Gastrocnemius medialis (tissue), 4 donors: Measurements from ENCODE around the gene DMKN. TPM values are rescaled to one million over a fixed set of nuclear protein-coding genes. Genes with fewer than 3 reads are reported as not detected.

Experiments
- ATAC-seq, 2 donors: fragments of 150-250 bp; one replicate each; pipeline ENCODE4 v1.9.1; 2016
- DNase-seq, 2 donors: peaks; one replicate each; pipeline ENCODE4 v3.0.0-alpha.2; 2019
- H3K27ac ChIP-seq, 4 donors: fragments of 200-600 bp; sonication (generic); 1 replicate in 1 of 4; 2 replicates in 3 of 4; pipeline ENCODE4 v1.5.1; 2016 to 2018; ENCODE audit warnings: mild to moderate bottlenecking in 2 of 4, moderate library complexity in 1 of 4
- H3K27me3 ChIP-seq, 3 donors: fragments of 200-600 bp; sonication (generic) in 2 of 3; 1 replicate in 1 of 3; 2 replicates in 2 of 3; pipeline versions ENCODE4 v1.5.1 to v1.6.0; 2016 to 2019; ENCODE audit warnings: mild to moderate bottlenecking in 1 of 3, moderate library complexity in 1 of 3
- H3K36me3 ChIP-seq, 2 donors: fragments of 200-600 bp; sonication (generic) in 1 of 2; one replicate each; pipeline ENCODE4 v1.5.1; 2017 to 2018
- H3K4me1 ChIP-seq, 2 donors: fragments of 200-600 bp; sonication (generic) in 1 of 2; one replicate each; pipeline ENCODE4 v1.5.1; 2016 to 2017; ENCODE audit warnings: mild to moderate bottlenecking in 2 of 2
- H3K4me3 ChIP-seq, 4 donors: fragments of 200-600 bp; sonication (generic) in 3 of 4; 1 replicate in 1 of 4; 2 replicates in 3 of 4; pipeline ENCODE4 v1.5.1; 2016 to 2019; ENCODE audit warnings: mild to moderate bottlenecking in 2 of 4
- H3K9me3 ChIP-seq, 3 donors: fragments of 200-600 bp; sonication (generic) in 2 of 3; 1 replicate in 1 of 3; 2 replicates in 2 of 3; pipeline ENCODE4 v1.5.1; 2016 to 2019
- POLR2A ChIP-seq, 2 donors: fragments of 450-650 bp; IDR thresholded peaks; one replicate each; pipeline ENCODE4 v1.6.1; 2017; ENCODE audit warnings: antibody characterized with exemption in 2 of 2, mild to moderate bottlenecking in 2 of 2, moderate library complexity in 2 of 2
- in situ Hi-C, 4 donors: fragments of 200-750 bp; cut with MboI; loops; one replicate each; pipeline versions ENCODE4 v1.15.0 to v1.8.0; 2017; ENCODE audit warnings: low sequenced_read_pairs in 4 of 4
- intact Hi-C: fragments of 100-400 bp; cut with DNase I; formaldehyde crosslinking; loops from one replicate; pipeline ENCODE4 v1.15.1; 2023; ENCODE audit warnings: low total_unique reads
- total RNA-seq, 4 donors: library from RNA; depleted of rRNA; stranded (reverse); fragments of >200 nt; gene quantifications; one replicate each; pipeline versions ENCODE4 v1.1.0 to v1.2.3, GENCODE V29; 2016
- TF ChIP-seq, protein P1 (sequence below), 5 experiments: fragments of 450-650 bp in 3 of 5; fragments of 200-600 bp in 2 of 5; sonication (generic) in 2 of 5; IDR thresholded peaks in 4 of 5; conservative IDR thresholded peaks in 1 of 5; 1 replicate in 4 of 5; 2 replicates in 1 of 5; pipeline ENCODE4 v1.5.1; 2016 to 2019; ENCODE audit warnings: antibody characterized with exemption in 5 of 5, mild to moderate bottlenecking in 3 of 5, moderate library complexity in 3 of 5

Gene DMKN
- total RNA-seq, 4 donors from 2014 or later = 0.89 TPM; not detected in 3

DNA sequence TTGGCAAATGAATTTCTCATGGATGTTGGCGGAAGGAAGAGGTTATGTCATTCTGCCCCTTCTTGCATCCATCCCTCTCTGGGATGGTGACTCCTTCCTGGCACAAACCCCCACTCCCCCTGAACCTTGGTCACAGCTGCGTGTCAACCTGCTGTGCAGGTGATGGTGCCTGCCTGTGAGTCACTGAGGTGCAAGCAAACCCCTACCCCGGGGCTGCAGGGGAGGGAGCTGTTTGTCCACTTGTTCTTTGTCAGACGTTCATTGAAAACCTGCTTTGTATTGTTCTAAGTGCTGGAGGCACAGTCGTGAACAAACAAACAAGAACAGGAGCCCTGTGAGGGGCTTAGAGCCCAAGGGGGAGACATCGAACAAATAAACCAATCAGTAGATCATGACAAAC, 17.8 kb upstream of the DMKN start:
- Histone ChIP-seq H3K36me3 (no peaks in the 10 kb centered on the region), H3K27me3 (peaks cover 33 to 65% (median 50%) of the 10 kb centered on the region in 3 donors), H3K27ac (no peak overlapping the region), H3K4me3 (no peak overlapping the region), H3K9me3 (no peaks in the 10 kb centered on the region), H3K4me1 (no peaks in the 10 kb centered on the region)
- intact Hi-C loops = no loop called here
- no peak for DNase-seq
- no peak for TF ChIP-seq POLR2A (IDR thresholded peaks at IDR 0.05)
- TF ChIP-seq, protein P1, sequence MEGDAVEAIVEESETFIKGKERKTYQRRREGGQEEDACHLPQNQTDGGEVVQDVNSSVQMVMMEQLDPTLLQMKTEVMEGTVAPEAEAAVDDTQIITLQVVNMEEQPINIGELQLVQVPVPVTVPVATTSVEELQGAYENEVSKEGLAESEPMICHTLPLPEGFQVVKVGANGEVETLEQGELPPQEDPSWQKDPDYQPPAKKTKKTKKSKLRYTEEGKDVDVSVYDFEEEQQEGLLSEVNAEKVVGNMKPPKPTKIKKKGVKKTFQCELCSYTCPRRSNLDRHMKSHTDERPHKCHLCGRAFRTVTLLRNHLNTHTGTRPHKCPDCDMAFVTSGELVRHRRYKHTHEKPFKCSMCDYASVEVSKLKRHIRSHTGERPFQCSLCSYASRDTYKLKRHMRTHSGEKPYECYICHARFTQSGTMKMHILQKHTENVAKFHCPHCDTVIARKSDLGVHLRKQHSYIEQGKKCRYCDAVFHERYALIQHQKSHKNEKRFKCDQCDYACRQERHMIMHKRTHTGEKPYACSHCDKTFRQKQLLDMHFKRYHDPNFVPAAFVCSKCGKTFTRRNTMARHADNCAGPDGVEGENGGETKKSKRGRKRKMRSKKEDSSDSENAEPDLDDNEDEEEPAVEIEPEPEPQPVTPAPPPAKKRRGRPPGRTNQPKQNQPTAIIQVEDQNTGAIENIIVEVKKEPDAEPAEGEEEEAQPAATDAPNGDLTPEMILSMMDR (IDR thresholded peaks at IDR 0.05 in 4 of 5, conservative IDR thresholded peaks at IDR 0.05 in 1 of 5) = no peak
- in situ Hi-C loops = loop anchor here in 1 of 4 donors (25.0 kb wide), 1 partner anchor 181 kb away; the partner anchor contains the start of genes KMT2B and ZBTB32
- ATAC-seq = no peak

DNA sequence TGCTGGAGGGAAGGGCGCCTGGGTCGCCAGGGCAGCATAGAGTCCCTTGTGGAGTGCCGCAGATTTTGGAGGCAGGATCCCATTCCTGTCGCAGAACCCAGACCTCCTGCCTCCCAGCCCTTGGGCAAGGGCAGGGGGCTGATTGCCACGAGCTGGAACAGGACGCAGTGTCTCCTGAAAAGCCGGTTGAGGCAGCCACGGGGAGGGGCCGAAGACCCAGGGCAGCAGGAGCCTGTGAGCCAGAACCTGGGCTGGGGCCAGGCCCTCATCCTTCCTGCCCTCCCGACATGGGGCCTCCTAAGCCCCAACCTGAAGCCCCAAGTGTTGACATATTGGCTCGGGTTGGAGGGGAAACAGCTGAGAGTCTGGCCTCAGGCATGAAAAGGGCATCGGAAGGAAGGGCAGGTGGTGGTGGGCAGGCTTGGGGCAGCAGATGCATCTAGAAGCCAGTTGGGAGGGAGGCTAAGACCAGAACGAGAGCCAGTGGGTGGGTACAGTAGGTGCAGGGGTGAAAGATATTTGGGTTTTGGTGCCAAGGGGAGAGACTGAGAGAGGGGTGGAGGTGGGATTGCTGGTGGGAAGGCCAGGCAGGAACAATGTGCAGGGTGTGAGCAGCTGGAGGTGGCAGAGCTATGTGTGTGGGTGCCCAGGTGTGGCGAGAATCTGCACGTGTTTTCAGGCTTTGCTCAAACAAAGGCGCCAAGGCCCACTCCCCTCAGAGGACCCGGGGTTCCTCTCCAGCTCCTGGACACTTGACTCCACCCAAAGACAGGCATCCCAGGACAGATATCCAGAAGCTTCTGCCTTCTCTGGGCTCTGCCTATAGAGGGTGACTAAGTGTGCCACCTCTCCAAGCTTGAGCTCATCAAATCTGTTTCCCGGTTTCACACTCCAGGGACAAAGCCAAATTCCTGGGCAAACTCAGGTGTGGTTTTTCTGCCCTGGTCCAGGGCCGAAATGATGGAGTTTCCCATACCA, 16.1 kb upstream of the DMKN start:
- intact Hi-C loops (no loop called here), in situ Hi-C loops (loop anchor here in 1 of 4 donors (25.0 kb wide), 1 partner anchor 183 kb away; the partner anchor contains the start of genes KMT2B and ZBTB32)
- no peaks in the 10 kb centered on the region for H3K36me3 ChIP-seq
- no peaks in the 10 kb centered on the region for H3K9me3 ChIP-seq
- H3K27me3 ChIP-seq = peaks cover 31 to 63% (median 51%) of the 10 kb centered on the region in 3 donors
- no peak for TF ChIP-seq POLR2A (IDR thresholded peaks at IDR 0.05)
- TF ChIP-seq, protein P1 (IDR thresholded peaks at IDR 0.05 in 4 of 5, conservative IDR thresholded peaks at IDR 0.05 in 1 of 5) = no peak
- DNase-seq (no peak), ATAC-seq (no peak)
- H3K27ac ChIP-seq = no peak overlapping the region
- no peaks in the 10 kb centered on the region for H3K4me1 ChIP-seq
- H3K4me3 ChIP-seq = no peak overlapping the region

DNA sequence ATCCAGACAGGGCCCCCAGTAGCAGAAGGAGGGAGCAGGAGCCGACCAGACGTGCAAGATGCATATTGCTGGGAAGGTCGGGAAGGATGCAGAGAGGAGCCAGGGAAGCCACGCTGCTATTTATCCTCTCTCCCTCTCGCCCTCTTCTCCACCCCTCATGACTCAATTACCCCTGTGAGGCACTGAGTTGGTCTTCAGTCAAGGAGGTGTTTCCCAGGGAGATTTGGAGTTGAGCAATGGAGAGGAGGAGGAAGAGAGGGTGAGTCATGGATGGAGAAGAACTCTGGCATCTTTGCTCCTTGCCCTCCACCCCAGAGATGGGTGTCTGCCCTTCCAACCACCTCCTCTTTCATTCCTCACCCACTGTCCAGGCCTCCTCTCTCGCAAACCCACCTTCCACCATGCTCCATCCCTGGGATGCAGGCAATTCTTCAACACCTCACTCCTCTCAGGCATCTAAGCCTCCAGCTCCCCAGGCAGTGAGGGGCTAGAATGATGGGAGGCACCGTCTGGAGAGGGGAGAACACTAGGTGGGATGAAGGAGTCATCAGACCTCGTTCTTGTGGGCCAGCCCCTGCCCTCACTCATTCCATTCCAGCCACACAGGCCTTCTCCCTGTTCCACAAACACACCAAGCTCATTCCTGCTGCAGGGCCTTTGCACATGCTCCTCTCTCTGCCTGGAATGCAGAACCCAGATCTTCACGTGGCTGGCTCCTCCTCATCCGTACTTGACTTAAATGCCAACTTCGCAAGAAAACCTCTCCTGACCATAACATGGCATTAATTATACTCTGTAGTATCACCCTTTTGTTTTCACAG, 15.0 kb upstream of the DMKN start, which contains the start of gene SBSN:
Gene SBSN, minus strand, starts transcription at position 94 of the 821 bp plus-strand sequence. Its CDS starts 30 bp downstream, at position 64.
- H3K36me3 ChIP-seq = no peaks in the 10 kb centered on the region
- no peak for ATAC-seq
- peaks cover 20 to 52% (median 41%) of the 10 kb centered on the region in 3 donors for H3K27me3 ChIP-seq

DNA sequence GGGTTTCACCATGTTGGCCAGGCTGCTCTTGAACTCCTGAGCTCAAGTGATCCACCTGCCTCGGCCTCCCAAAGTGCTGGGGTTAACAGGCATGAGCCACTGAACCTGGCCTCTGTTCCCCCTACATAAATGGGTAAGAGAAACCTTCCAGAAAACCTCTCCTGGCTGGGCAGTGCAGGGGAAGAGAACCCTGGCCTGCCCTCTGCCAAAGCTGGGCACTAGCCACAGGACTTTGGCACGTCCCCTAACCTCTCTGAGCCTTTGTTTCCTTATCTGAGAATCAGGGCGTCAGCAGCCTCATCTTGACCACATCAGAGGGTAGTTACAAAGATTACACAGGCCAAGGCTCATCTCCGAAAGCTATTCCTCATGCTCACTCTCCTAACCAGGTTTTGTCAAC, 12.4 kb upstream of the DMKN start:
- Histone ChIP-seq H3K36me3 (no peaks in the 10 kb centered on the region), H3K4me3 (no peak overlapping the region), H3K27ac (no peak overlapping the region), H3K4me1 (no peaks in the 10 kb centered on the region), H3K27me3 (peaks cover 15 to 33% (median 25%) of the 10 kb centered on the region in 3 donors), H3K9me3 (no peaks in the 10 kb centered on the region)
- TF ChIP-seq, protein P1 (IDR thresholded peaks at IDR 0.05 in 4 of 5, conservative IDR thresholded peaks at IDR 0.05 in 1 of 5) = no peak
- TF ChIP-seq POLR2A (IDR thresholded peaks at IDR 0.05) = no peak
- DNase-seq (no peak), ATAC-seq (no peak)
- in situ Hi-C loops (loop anchor here in 1 of 4 donors (25.0 kb wide), 1 partner anchor 186 kb away; the partner anchor contains the start of genes KMT2B and ZBTB32), intact Hi-C loops (no loop called here)

More for the DNA sequence above, 15.0 kb upstream of the DMKN start, which contains the start of gene SBSN:
- Histone ChIP-seq H3K9me3 (no peaks in the 10 kb centered on the region), H3K4me1 (no peaks in the 10 kb centered on the region), H3K27ac (no peak within 1 kb of the TSS), H3K4me3 (no peak within 1 kb of the TSS)
- TF ChIP-seq, protein P1 (IDR thresholded peaks at IDR 0.05 in 4 of 5, conservative IDR thresholded peaks at IDR 0.05 in 1 of 5) = no peak
- no peak for TF ChIP-seq POLR2A (IDR thresholded peaks at IDR 0.05)
- in situ Hi-C loops = loop anchor here in 1 of 4 donors (25.0 kb wide), 1 partner anchor 184 kb away; the partner anchor contains the start of genes KMT2B and ZBTB32
- DNase-seq = no peak
- intact Hi-C loops = no loop called here
